K562 (cell line): Measurements from ENCODE around the gene CBX3.

Experiments
- POLR2A ChIP-seq: fragments of 450-650 bp; conservative IDR thresholded peaks from 2 replicates; pipeline ENCODE4 v1.6.1; 2016
- ZNF274 ChIP-seq: IDR thresholded peaks from 2 replicates; pipeline ENCODE4 v1.6.1; 2011; ENCODE audit warnings: low read depth, mild to moderate bottlenecking, low read length, moderate library complexity, borderline replicate concordance
- TF ChIP-seq, protein P1 (sequence below), 2 experiments: fragments of 450-650 bp; formaldehyde crosslinking in 1 of 2; IDR thresholded peaks; 2 replicates each; pipeline versions ENCODE4 v1.4.0 to v1.6.1; 2014 to 2020; ENCODE audit warnings: mild to moderate bottlenecking in 2 of 2, borderline replicate concordance in 1 of 2, low read depth in 1 of 2
- TF ChIP-seq, protein P2 (sequence below): fragments of 450-650 bp; formaldehyde crosslinking; IDR thresholded peaks from 2 replicates; pipeline ENCODE4 v1.4.0; 2022; ENCODE audit warnings: missing genetic modification characterization
- TF ChIP-seq, protein P3 (sequence below): sonication (generic); formaldehyde crosslinking; IDR thresholded peaks from 2 replicates; pipeline ENCODE4 v1.9.0; 2022; ENCODE audit warnings: mild to moderate bottlenecking, missing genetic modification reagents

DNA sequence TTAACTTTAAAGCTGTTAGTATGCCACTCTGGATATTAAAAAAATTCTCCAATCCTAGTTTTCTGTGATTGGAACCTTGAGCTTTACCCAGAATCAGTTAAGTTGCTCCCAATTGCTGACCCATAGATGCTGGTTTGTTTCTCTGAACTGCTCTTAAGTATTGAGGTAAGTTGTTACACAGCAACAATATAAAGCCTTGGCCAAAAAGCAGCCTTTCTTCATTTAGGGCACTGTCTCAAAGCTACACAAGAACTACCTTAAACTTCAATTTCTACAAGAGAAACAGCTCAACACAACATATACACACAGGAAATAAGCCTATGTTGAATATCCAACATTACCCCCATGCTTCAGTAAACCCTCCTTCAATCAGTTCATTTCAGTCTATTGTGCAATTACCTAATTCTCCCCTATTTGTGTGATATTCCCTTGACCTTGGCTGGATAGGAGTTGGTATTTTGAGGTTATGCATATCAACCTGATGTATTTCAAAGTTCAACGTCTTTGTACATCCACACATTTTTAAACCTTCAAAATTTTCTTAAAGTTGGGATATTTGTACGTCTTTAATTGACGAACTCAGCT, 12.5 kb upstream of the CBX3 start:
- TF ChIP-seq, protein P1, sequence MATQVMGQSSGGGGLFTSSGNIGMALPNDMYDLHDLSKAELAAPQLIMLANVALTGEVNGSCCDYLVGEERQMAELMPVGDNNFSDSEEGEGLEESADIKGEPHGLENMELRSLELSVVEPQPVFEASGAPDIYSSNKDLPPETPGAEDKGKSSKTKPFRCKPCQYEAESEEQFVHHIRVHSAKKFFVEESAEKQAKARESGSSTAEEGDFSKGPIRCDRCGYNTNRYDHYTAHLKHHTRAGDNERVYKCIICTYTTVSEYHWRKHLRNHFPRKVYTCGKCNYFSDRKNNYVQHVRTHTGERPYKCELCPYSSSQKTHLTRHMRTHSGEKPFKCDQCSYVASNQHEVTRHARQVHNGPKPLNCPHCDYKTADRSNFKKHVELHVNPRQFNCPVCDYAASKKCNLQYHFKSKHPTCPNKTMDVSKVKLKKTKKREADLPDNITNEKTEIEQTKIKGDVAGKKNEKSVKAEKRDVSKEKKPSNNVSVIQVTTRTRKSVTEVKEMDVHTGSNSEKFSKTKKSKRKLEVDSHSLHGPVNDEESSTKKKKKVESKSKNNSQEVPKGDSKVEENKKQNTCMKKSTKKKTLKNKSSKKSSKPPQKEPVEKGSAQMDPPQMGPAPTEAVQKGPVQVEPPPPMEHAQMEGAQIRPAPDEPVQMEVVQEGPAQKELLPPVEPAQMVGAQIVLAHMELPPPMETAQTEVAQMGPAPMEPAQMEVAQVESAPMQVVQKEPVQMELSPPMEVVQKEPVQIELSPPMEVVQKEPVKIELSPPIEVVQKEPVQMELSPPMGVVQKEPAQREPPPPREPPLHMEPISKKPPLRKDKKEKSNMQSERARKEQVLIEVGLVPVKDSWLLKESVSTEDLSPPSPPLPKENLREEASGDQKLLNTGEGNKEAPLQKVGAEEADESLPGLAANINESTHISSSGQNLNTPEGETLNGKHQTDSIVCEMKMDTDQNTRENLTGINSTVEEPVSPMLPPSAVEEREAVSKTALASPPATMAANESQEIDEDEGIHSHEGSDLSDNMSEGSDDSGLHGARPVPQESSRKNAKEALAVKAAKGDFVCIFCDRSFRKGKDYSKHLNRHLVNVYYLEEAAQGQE (IDR thresholded peaks at IDR 0.05; ENCODE audit: borderline replicate concordance), result no peak
- TF ChIP-seq, protein P1 (CRISPR knock-in tag; IDR thresholded peaks at IDR 0.05; ENCODE audit: low read depth), result no peak
- TF ChIP-seq, protein P2, sequence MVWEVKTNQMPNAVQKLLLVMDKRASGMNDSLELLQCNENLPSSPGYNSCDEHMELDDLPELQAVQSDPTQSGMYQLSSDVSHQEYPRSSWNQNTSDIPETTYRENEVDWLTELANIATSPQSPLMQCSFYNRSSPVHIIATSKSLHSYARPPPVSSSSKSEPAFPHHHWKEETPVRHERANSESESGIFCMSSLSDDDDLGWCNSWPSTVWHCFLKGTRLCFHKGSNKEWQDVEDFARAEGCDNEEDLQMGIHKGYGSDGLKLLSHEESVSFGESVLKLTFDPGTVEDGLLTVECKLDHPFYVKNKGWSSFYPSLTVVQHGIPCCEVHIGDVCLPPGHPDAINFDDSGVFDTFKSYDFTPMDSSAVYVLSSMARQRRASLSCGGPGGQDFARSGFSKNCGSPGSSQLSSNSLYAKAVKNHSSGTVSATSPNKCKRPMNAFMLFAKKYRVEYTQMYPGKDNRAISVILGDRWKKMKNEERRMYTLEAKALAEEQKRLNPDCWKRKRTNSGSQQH, result peak; percentile 51; the same call in 1 of the 2 replicates
- TF ChIP-seq ZNF274 (no peak), POLR2A (no peak; the same call in 1 of the 2 replicates)
- TF ChIP-seq, protein P3, sequence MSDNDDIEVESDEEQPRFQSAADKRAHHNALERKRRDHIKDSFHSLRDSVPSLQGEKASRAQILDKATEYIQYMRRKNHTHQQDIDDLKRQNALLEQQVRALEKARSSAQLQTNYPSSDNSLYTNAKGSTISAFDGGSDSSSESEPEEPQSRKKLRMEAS (CRISPR knock-in tag), result no peak
